Ovary (tissue), 3 donors: ENCODE data around the gene NDUFA11.

ENCODE experiments used
- CTCF ChIP-seq, 3 donors: fragments of 450-650 bp in 2 of 3; fragments of 200-600 bp in 1 of 3; IDR thresholded peaks; one replicate each; pipeline versions ENCODE4 v1.5.1 to v1.8.0; 2016 to 2022; ENCODE audit warnings: antibody characterized with exemption in 3 of 3, mild to moderate bottlenecking in 1 of 3
- EP300 ChIP-seq: sonication (generic); formaldehyde crosslinking; IDR thresholded peaks from one replicate; pipeline ENCODE4 v1.6.1; 2017; ENCODE audit warnings: antibody characterized with exemption
- donor health status: DM: no; HTN: no; CAD: no.

GRCh38 chr19:5905114-5905778, 1.7 kb upstream of the NDUFA11 start:
- no peak for TF ChIP-seq CTCF (IDR thresholded peaks at IDR 0.05)
- no peak for TF ChIP-seq EP300
